Natural killer cell (primary cell): ENCODE measurements around the gene PGAP1. TPM values are rescaled to one million over a fixed set of nuclear protein-coding genes. Genes with fewer than 3 reads are reported as not detected.

ENCODE experiments used
- ATAC-seq, 3 donors: fragments of 150-1000 bp in 2 of 3; fragments of 200-7000 bp in 1 of 3; cut with Tn5 transposase; 1 replicate in 1 of 3; 2 replicates in 2 of 3; pipeline ENCODE4 v1.10.0; 2021; ENCODE audit warnings: mild to moderate bottlenecking in 2 of 3, moderate library complexity in 2 of 3
- DNase-seq, 2 donors: peaks; one replicate each; pipeline versions ENCODE4 v3.0.0 to v3.0.0-alpha.2; 2013 to 2021; ENCODE audit warnings: mixed read lengths in 1 of 2
- H3K27ac ChIP-seq: one replicate; pipeline ENCODE4 v1.5.1; 2013; ENCODE audit warnings: mild to moderate bottlenecking, low read length
- H3K27me3 ChIP-seq: one replicate; pipeline ENCODE4 v1.6.1; 2013; ENCODE audit warnings: low read length; ENCODE audit not compliant: control insufficient read depth, insufficient read depth
- H3K36me3 ChIP-seq: one replicate; pipeline ENCODE4 v1.6.1; 2013; ENCODE audit warnings: low read length; ENCODE audit not compliant: control insufficient read depth, insufficient read depth
- H3K4me1 ChIP-seq: one replicate; pipeline ENCODE4 v1.6.1; 2013; ENCODE audit warnings: low read length; ENCODE audit not compliant: control insufficient read depth, insufficient read depth
- H3K4me3 ChIP-seq: one replicate; pipeline ENCODE4 v1.5.1; 2013; ENCODE audit warnings: low read length
- H3K9me3 ChIP-seq: one replicate; pipeline ENCODE4 v1.6.1; 2013; ENCODE audit warnings: low read length; ENCODE audit not compliant: control insufficient read depth, insufficient read depth
- H3K27ac Mint-ChIP-seq, 2 donors: one replicate each; pipeline ENCODE4 v1.8.0; 2022; ENCODE audit warnings: mild to moderate bottlenecking in 2 of 2, mixed read lengths in 2 of 2, moderate library complexity in 1 of 2
- H3K27me3 Mint-ChIP-seq, 2 donors: one replicate each; pipeline ENCODE4 v1.8.0; 2022; ENCODE audit warnings: low read depth in 2 of 2, mixed read lengths in 2 of 2
- H3K36me3 Mint-ChIP-seq: one replicate; pipeline ENCODE4 v1.8.0; 2022; ENCODE audit warnings: mixed read lengths
- H3K4me1 Mint-ChIP-seq, 2 donors: one replicate each; pipeline ENCODE4 v1.8.0; 2022; ENCODE audit warnings: mixed read lengths in 2 of 2
- H3K4me3 Mint-ChIP-seq: one replicate; pipeline ENCODE4 v1.8.0; 2022; ENCODE audit warnings: mild to moderate bottlenecking, moderate library complexity, mixed read lengths
- H3K9me3 Mint-ChIP-seq, 2 donors: one replicate each; pipeline ENCODE4 v1.8.0; 2022; ENCODE audit warnings: mixed read lengths in 2 of 2
- WGBS: methylation state at CpG from one replicate; pipeline ENCODE4 v1.1.7; 2013; ENCODE audit warnings: missing lambda C conversion rate; ENCODE audit not compliant: insufficient coverage; 5-methylcytosine and 5-hydroxymethylcytosine counted together
- intact Hi-C: fragments of 100-400 bp; cut with micrococcal nuclease; formaldehyde crosslinking; loops from one replicate; pipeline ENCODE4 v1.14.2; 2022
- total RNA-seq, 4 donors: library from RNA; stranded (reverse); fragments of 120-200 nt in 1 of 4; gene quantifications; one replicate each; pipeline versions ENCODE4 v1.2.3 to v1.2.4, GENCODE V29; 2013 to 2022
- TF ChIP-seq, protein P1 (sequence below): fragments of 200-600 bp; IDR thresholded peaks from one replicate; pipeline ENCODE4 v1.8.0; 2022; ENCODE audit warnings: antibody characterized with exemption

PGAP1 gene
- total RNA-seq, 3 donors from 2014 or later (not counting 1 experiment from before 2014, with no cell fraction given) = 2.5 to 4.9 (median 3.3) TPM

DNA sequence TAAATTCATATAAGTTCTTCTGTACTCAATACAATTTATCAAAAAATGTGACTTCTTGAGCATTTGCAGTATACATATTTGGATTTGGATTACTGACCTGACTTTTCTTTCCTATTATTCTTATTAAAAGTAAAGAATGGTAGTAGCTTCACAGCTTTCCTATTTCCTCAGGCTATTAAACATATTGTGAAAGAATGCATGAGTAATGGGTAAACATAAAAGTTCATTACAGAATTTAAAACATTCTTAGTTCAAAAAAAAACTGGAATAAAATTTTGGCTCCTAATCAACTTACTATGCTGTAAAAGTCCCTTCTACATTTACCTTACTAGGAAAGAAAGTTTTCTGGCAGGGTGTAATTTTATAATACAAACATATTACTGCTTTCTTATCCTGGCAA lies 90.1 kb downstream of the PGAP1 start:
- H3K36me3 Mint-ChIP-seq = no peaks in the 10 kb centered on the region
- no peaks in the 10 kb centered on the region for H3K9me3 ChIP-seq
- no peak overlapping the region for H3K27ac Mint-ChIP-seq
- H3K4me3 Mint-ChIP-seq = no peak overlapping the region
- H3K9me3 Mint-ChIP-seq = no peaks in the 10 kb centered on the region
- ATAC-seq (no peak), DNase-seq (no peak)
- no peak overlapping the region for H3K27ac ChIP-seq
- intact Hi-C loops = no loop called here
- H3K4me1 ChIP-seq = no peaks in the 10 kb centered on the region
- no peaks in the 10 kb centered on the region for H3K27me3 ChIP-seq
- H3K4me1 Mint-ChIP-seq = no peaks in the 10 kb centered on the region
- TF ChIP-seq, protein P1, sequence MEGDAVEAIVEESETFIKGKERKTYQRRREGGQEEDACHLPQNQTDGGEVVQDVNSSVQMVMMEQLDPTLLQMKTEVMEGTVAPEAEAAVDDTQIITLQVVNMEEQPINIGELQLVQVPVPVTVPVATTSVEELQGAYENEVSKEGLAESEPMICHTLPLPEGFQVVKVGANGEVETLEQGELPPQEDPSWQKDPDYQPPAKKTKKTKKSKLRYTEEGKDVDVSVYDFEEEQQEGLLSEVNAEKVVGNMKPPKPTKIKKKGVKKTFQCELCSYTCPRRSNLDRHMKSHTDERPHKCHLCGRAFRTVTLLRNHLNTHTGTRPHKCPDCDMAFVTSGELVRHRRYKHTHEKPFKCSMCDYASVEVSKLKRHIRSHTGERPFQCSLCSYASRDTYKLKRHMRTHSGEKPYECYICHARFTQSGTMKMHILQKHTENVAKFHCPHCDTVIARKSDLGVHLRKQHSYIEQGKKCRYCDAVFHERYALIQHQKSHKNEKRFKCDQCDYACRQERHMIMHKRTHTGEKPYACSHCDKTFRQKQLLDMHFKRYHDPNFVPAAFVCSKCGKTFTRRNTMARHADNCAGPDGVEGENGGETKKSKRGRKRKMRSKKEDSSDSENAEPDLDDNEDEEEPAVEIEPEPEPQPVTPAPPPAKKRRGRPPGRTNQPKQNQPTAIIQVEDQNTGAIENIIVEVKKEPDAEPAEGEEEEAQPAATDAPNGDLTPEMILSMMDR = no peak
- H3K4me3 ChIP-seq = no peak overlapping the region
- no peaks in the 10 kb centered on the region for H3K36me3 ChIP-seq
- H3K27me3 Mint-ChIP-seq = no peaks in the 10 kb centered on the region

DNA sequence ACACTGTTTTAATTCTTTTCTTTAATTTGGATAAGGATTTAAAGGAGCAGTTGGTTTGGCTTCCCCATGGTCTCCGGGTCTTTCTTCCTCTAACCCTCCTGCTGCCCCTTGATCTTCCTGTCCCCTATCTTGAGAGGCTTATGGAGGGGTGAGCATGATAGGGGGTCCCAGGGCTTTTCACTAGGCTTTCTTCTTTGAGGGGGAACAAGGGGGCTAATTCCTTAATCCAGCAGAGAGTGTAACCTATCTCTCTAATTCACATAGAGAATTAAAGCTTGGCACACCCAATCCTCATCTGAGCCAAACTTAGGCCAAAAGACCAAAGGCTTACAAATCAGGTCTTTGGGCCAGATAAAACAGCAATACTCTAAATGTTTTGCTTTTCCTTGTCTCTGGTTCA lies 95.8 kb downstream of the PGAP1 start:
- Histone ChIP-seq H3K27ac (no peak overlapping the region), H3K4me1 (no peaks in the 10 kb centered on the region), H3K4me3 (no peak overlapping the region), H3K9me3 (no peaks in the 10 kb centered on the region), H3K36me3 (no peaks in the 10 kb centered on the region), H3K27me3 (no peaks in the 10 kb centered on the region)
- Mint-ChIP-seq H3K36me3 (no peaks in the 10 kb centered on the region), H3K4me3 (no peak overlapping the region), H3K27me3 (peaks cover 3 to 15% of the 10 kb centered on the region in 2 donors), H3K4me1 (no peaks in the 10 kb centered on the region), H3K27ac (no peak overlapping the region), H3K9me3 (no peaks in the 10 kb centered on the region)
- intact Hi-C loops = no loop called here
- WGBS = no CpG with 5 or more reads among the region's 1 CpG
- ATAC-seq = no peak
- TF ChIP-seq, protein P1 = no peak
- no peak for DNase-seq

DNA sequence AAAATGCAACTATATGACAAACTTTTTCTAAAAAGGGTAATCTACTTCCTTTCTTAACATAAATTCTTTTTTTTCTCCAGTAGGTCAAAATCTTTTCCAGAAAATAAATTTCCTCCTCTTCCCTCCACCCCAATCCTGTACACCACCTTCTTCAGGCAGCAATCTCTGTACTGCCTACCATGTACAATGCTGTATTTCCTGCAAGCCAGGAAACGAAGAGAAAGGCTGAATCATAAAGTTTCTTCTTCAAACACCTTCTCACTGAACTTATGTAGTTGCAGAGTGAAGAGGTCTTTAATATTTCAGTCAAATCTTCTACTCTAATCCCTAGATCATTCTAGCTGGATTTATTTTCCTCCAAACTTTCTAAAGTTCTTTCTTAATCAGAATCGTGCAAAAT lies 99.2 kb downstream of the PGAP1 start:
- no peaks in the 10 kb centered on the region for H3K9me3 ChIP-seq
- TF ChIP-seq, protein P1 = no peak
- no peak overlapping the region for H3K27ac Mint-ChIP-seq
- intact Hi-C loops = no loop called here
- no peak overlapping the region for H3K4me3 ChIP-seq
- H3K4me1 ChIP-seq = no peaks in the 10 kb centered on the region
- no peaks in the 10 kb centered on the region for H3K4me1 Mint-ChIP-seq
- H3K9me3 Mint-ChIP-seq = no peaks in the 10 kb centered on the region
- H3K36me3 Mint-ChIP-seq = no peaks in the 10 kb centered on the region
- no peaks in the 10 kb centered on the region for H3K36me3 ChIP-seq
- no peak overlapping the region for H3K27ac ChIP-seq
- peaks cover 15 to 39% of the 10 kb centered on the region in 2 donors for H3K27me3 Mint-ChIP-seq
- H3K27me3 ChIP-seq = peaks cover 2% of the 10 kb centered on the region
- DNase-seq (no peak), ATAC-seq (no peak)
- no CpG with 5 or more reads among the region's 2 CpGs for WGBS
- H3K4me3 Mint-ChIP-seq = no peak overlapping the region

DNA sequence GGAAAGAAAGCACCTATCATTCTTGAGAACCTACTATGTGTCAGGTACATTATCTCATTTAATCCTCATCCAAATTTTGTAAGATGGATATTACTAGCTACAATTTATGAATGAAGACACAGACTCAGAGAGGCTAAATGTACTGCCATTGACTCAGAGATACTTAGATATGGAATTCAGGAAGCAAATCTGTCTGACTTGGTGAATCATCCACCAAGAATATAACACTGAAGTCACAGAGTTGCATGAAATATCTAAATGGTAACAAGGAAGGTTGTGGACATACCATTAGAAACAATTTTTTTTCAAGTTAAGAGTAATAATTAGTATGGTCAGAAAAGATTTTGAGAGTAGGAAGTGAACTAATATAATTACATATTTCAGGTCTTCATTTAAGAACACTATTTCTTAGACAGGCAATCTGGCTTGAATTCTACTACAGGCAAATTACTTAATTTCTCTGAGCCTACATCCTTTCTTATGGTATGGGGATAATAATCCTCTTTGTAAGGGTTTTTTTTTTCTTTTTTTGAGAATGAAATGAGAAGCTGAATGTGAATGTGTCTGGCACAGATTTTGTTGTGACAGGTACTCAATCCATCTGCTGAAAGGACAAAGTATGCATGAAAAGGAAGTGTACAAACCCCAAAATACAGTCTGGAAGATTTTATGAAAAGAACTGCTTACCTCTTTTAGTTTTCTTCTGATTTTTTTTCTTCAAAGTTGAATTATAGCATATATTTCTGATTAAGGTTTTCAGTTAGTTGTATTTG lies 102.6 kb downstream of the PGAP1 start:
- intact Hi-C loops = no loop called here
- H3K27me3 ChIP-seq = peaks cover 2% of the 10 kb centered on the region
- Mint-ChIP-seq H3K9me3 (peaks cover 2% of the 10 kb centered on the region in 2 donors), H3K36me3 (no peaks in the 10 kb centered on the region), H3K4me1 (no peaks in the 10 kb centered on the region), H3K27ac (no peak overlapping the region), H3K4me3 (no peak overlapping the region), H3K27me3 (peaks cover 16 to 59% of the 10 kb centered on the region in 2 donors)
- H3K4me3 ChIP-seq = no peak overlapping the region
- no peak for DNase-seq
- ATAC-seq = no peak
- peaks cover 4% of the 10 kb centered on the region for H3K9me3 ChIP-seq
- no peaks in the 10 kb centered on the region for H3K4me1 ChIP-seq
- H3K36me3 ChIP-seq = no peaks in the 10 kb centered on the region
- TF ChIP-seq, protein P1 = no peak
- no peak overlapping the region for H3K27ac ChIP-seq
